HUDEP-2 (cell line): Measurements from ENCODE around the gene FBLN1.
"Not testable (repeated sequence)": the region's sequence is repeated elsewhere in the genome, so short reads cannot be mapped to it uniquely, and the experiment has no call there.

Experiments used
- DNase-seq, 76 experiments: peaks; one replicate each; lab custom pipeline; 2025; ENCODE audit not compliant: unreplicated experiment in 76 of 76; lab: John Stamatoyannopoulos, UW

The FBLN1 gene

GRCh38 chr22:45546333-45547015 is 43.8 kb downstream of the FBLN1 start:
- no peak for DNase-seq

GRCh38 chr22:45547016-45547345 is 44.3 kb downstream of the FBLN1 start:
- DNase-seq = no peak

- no peak for DNase-seq
These were observed 45.0 kb downstream of the FBLN1 start for GRCh38 chr22:45547731-45548130.

DNA sequence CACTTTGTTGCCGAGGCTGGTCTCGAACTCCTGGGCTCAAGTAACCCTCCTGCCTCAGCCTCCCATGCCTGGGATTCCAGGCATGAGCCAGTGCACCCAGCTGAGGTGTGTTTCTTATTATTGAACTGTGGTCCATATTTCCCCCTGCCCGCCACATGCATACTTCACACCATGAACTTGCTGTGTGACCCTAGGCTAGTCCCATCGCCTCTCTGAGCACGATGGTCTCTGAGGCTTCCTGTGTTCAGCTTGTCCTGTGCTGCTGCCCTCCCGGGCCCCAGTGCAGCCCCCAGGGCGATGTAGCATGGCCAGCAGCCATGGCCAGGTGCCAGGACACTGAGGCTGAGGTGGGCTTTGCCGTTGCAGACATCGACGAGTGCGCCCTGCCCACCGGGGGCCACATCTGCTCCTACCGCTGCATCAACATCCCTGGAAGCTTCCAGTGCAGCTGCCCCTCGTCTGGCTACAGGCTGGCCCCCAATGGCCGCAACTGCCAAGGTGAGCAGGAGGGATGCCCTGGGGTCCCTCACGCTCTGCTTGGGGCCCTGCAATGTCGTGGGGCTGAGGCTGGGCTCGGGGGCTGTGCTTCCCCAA is 45.7 kb downstream of the FBLN1 start:
- no peak for DNase-seq

- DNase-seq = peak in 39 of 76 experiments; percentile 2 to 73 (median 30)
These were observed 46.5 kb downstream of the FBLN1 start for GRCh38 chr22:45548991-45549761.

GRCh38 chr22:45549762-45550378 is 47.2 kb downstream of the FBLN1 start:
- DNase-seq = no peak

- no peak for DNase-seq
These were observed 47.7 kb downstream of the FBLN1 start for GRCh38 chr22:45550416-45550815.

DNA sequence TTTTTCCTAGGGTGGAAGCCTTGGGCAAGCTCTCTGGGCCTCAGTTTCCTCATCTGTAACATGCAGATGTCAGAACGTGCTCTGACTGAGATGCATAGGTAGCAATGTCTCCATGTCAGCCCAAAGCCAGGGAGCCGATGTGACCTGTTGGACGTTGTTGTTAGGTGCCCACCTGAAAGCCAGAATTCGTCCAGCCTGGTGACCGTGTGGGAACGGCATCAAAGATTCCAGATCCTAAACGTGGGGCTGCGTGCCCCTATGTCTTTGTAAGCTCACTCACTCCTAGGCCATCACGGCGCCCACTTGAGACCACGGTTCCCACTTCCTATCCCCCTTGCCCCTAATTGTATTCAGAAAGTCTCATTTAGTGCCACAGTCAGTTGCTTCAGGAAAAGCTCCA is 48.2 kb downstream of the FBLN1 start:
- DNase-seq = no peak

DNA sequence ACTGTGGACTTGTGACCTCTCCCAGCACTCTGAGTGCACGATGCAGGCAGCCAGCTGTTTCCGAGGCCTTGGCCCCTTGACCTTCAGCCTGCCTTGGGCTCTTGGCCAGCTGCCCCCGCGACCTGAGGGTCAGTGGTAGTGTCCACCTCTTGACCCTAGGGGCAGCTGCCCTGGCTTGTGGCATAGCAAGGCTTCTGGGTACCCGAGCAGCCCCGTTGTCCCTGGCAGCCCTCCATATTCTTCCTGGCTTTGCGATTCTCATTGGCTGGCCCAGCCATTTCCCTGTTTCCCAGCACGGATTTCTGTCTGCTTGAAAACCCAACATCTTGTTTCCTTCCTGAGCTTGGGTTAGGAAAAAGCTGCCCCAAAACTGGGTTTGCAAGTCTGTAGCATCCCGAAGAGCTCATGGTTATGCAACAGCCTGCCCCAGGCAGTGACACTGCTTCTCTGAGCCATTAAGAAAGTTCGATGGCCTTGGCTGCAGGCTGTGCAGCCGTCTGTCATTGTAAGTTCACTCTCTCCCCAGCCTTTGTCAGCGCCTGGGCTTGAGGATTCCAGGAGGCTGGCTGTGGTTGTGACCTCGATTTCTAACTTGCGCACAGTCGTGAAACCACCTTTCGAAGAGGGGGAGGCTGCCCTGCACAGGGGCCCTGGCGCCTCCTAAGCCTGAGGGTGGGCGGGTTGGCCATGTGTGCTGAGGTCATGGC is 48.8 kb downstream of the FBLN1 start:
- no peak for DNase-seq

DNA sequence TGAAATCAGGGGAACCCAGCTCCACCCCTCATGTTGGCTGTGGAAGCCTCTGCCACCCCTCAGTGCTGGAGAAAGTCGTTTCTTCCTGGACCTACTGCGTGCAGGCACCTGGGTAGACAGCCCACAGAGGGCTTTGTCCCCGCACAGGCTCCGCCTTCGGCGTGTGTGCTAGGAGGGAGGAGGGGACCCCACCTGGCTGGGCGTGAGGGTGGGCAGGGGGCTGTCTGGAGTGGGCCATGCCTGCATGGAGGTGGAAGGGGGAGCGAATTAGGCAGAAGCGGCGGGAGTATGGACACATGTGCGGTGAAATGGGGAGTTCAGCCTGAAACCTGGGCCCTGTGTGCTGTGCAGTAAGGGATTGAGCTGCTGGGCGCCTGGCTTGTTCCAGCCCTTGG is 49.3 kb downstream of the FBLN1 start:
- no peak for DNase-seq

GRCh38 chr22:45552580-45553350 is 50.1 kb downstream of the FBLN1 start:
- DNase-seq = no peak

DNA sequence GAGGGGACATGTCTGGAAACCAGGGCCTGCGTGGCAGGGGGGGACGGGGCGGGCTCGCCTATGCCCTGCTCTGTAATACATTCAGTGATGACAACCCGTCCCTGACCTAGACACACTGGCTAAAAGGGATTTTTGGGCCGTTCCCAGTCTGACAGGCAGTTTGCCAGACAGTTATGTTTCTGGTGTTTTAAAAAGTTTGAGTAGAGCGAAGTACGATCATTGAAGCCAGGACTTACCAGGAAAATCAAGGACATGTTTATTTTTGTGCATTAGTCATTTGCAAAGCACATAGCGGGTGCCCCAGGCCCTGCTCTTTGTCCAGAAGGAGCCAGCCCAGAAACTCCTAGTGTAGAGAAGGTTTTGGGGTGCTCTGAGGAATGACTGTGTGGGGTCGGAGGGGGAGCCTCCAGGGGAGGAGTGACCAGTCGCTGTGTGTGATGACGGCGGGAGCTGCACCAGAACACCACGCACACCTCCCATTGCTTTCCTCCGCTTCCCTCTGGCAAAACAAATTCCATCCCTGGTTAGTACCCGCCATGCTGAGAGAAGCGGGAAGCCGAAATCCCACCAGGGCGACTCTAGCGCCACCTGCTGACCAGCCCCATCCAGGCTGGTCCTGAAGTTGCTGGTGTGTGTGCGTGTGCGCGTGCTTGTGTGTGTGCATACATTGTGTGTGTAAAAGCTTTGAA is 50.8 kb downstream of the FBLN1 start:
- peak in 57 of 76 experiments; percentile 5 to 70 (median 49) for DNase-seq

DNA sequence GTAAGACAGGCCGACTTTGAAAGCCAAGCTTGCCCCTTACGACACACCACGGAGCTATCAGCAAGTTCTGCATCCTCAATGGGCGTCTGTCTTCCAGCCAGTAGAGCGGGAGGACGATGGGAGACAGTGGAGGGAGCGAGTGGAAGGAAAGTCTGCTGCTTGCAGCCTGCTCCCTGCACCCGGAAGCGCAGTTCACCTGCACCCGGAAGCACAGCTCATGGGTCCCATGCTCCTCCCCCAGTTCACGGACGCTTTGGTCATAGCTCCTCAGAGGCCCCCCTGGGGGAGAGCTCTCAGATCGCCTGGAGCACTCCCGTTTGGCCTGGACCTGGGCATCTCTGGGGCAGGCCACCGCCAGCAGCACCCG is 51.3 kb downstream of the FBLN1 start:
- no peak for DNase-seq

GRCh38 chr22:45554861-45555260 is 52.2 kb downstream of the FBLN1 start:
- no peak for DNase-seq

DNA sequence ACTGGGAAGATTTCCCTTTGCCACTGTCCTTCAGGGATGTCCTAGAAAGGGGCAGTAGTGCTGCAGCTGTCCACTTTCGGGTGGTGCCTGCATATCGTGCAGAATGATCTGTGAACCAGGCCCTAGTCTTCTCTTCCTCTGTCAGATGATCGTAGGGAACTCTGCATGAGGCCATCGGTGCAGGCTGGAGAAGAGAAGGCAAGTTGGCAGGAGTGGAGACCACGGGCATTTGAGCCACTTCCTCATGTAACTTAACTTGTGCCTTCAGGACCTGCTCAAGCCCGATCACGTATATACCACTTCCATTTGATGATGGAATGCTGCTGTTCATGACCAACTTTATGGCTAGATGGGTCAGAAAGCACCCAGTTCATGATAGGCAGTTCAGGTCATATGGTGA is 55.2 kb downstream of the FBLN1 start:
- DNase-seq = not testable (repeated sequence)

GRCh38 chr22:45560092-45560491 is 57.4 kb downstream of the FBLN1 start:
- not testable (repeated sequence) for DNase-seq

DNA sequence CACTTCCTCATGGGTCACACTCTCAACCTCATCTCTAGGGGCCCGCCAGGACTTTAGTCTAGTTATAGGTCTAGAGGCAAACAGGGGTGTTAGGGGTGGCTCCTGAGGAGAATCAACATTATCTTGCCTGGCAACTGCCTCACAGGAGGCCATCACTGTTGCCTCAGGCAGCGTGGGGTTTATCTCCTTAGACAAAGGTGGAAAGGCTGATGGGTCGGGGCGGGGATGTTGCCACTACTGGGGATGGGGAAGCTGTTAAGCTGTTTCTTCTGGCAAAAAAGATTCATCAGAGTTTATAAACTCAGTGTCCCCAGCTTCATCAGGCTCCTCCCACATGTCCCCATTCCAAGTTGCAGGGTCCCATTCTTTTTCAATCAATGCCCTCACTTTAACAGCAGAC is 58.1 kb downstream of the FBLN1 start:
- DNase-seq = not testable (repeated sequence)

- DNase-seq = no peak
These were observed 59.4 kb downstream of the FBLN1 start for GRCh38 chr22:45562102-45562501.

- no peak for DNase-seq
These were observed 60.1 kb downstream of the FBLN1 start for GRCh38 chr22:45562537-45563361.
